Activated CD8-positive, alpha-beta T cell treated with anti-CD3 and anti-CD28 coated beads for 36 hours (primary cell): Measurements from ENCODE around the gene SCN4A. TPM values are rescaled to one million over a fixed set of nuclear protein-coding genes. Genes with fewer than 3 reads are reported as not detected.
A peak's percentile ranks its signal among the peaks of the same experiment; 100 is the strongest.
"Not testable (repeated sequence)": the region's sequence is repeated elsewhere in the genome, so short reads cannot be mapped to it uniquely, and the experiment has no call there.

Experiments used
- ATAC-seq: fragments of 200-7000 bp; cut with Tn5 transposase; one replicate; pipeline ENCODE4 v1.10.0; 2021; ENCODE audit warnings: mild to moderate bottlenecking, moderate library complexity
- CTCF ChIA-PET: fragments of 350-600 bp; sonication (Branson Sonifier 250); formaldehyde crosslinking; loops from one replicate; lab custom pipeline; 2021; ENCODE audit warnings: antibody characterized with exemption; lab: Charles Lee
- POLR2A ChIA-PET: fragments of 350-600 bp; sonication (Branson Sonifier 250); formaldehyde crosslinking; loops from one replicate; lab custom pipeline; 2021; ENCODE audit warnings: antibody characterized with exemption; lab: Charles Lee
- DNase-seq: peaks from one replicate; pipeline ENCODE4 v3.0.0-alpha.2; 2020
- H3K27ac Mint-ChIP-seq: one replicate; pipeline ENCODE4 v1.8.0; 2021; ENCODE audit warnings: mild to moderate bottlenecking, mixed read lengths
- H3K27me3 Mint-ChIP-seq: one replicate; pipeline ENCODE4 v1.8.0; 2021; ENCODE audit warnings: mixed read lengths
- H3K36me3 Mint-ChIP-seq: one replicate; pipeline ENCODE4 v1.8.0; 2021; ENCODE audit warnings: low read depth, mixed read lengths
- H3K4me1 Mint-ChIP-seq: one replicate; pipeline ENCODE4 v1.8.0; 2021; ENCODE audit warnings: low read depth, mixed read lengths
- H3K4me3 Mint-ChIP-seq: one replicate; pipeline ENCODE4 v1.8.0; 2021; ENCODE audit warnings: mild to moderate bottlenecking, moderate library complexity, mixed read lengths
- H3K9me3 Mint-ChIP-seq: one replicate; pipeline ENCODE4 v1.8.0; 2021; ENCODE audit warnings: mixed read lengths
- CTCF ChIP-seq: fragments of 200-600 bp; IDR thresholded peaks from one replicate; pipeline ENCODE4 v1.8.0; 2022; ENCODE audit warnings: antibody characterized with exemption, mild to moderate bottlenecking
- intact Hi-C: fragments of 100-400 bp; cut with micrococcal nuclease; formaldehyde crosslinking; loops from one replicate; pipeline ENCODE4 v1.10.0; 2022
- total RNA-seq, 2 experiments: library from RNA; stranded (reverse); gene quantifications; one replicate each; pipeline ENCODE4 v1.2.3, GENCODE V29; 2021

The SCN4A gene
- total RNA-seq, 2 experiments from 2014 or later = 0.20 to 0.23 TPM

DNA sequence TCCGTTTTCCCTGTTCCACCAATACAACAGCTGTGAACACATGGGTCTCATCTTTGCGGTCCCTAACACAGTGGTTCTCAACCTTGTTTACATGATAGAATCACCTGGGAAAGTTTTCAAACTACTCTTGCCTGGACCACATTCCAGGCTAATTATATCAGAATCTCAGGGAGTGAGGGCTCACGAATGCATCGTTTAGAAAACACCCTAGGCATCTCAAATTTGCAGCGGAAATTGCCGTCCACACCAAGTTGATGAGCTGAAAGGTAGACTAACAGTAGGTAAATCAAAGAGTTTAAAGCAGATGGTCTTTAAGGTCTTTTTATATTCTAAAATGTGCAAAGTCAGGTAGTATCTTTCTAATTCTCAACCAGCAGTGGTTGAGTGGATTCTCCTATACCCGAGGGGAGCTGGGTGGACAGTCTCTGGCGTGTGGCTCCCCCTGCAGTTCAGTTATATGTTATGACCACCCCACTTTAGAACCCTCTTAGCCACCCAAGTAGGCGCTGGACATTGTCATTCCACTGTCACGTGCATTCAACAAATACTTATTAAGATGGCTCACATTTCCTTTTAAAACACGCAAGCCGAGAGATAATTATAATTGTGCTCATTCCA lies 65.4 kb downstream of the SCN4A start:
- DNase-seq = peak; percentile 62
- H3K9me3 Mint-ChIP-seq, H3K4me1 Mint-ChIP-seq, intact Hi-C loops, POLR2A ChIA-PET, H3K36me3 Mint-ChIP-seq, H3K4me3 Mint-ChIP-seq, H3K27me3 Mint-ChIP-seq, H3K27ac Mint-ChIP-seq: not testable (repeated sequence)
- ATAC-seq = peak; percentile 69
- CTCF ChIA-PET = interaction anchor here (0.8 to 9.9 kb wide), 6 partner anchors 11 to 273 kb away, joined by 3 to 82 read pairs (median 6); partner anchors contain the start of gene GH1
- TF ChIP-seq CTCF = peak; percentile 38

DNA sequence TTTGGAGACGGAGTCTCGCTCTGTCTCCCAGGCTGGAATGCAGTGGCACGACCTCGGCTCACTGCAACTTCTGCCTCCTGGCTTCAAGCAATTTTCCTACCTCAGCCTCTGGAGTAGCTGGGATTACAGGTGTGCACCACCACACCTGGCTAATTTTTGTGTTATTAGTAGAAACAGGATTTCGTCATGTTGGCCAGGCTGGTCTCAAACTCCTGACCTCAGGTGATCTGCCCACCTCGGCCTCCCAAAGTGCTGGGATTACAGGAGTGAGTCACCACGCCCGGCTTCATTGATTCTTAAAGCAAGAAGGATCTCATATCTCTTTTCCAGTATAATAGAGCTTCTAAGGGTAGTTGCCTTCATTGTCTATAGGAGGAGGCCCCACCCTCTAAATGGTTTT lies 67.9 kb downstream of the SCN4A start:
- ChIA-PET CTCF (interaction anchor here (0.7 to 9.9 kb wide), 15 partner anchors 14 to 390 kb away, joined by 3 to 82 read pairs (median 3); partner anchors contain the start of gene GH1), POLR2A (interaction anchor here (0.6 kb wide), 1 partner anchor 492 kb away, joined by 3 read pairs; no protein-coding TSS in a partner anchor)
- H3K36me3 Mint-ChIP-seq, intact Hi-C loops, H3K27ac Mint-ChIP-seq, DNase-seq, ATAC-seq, H3K9me3 Mint-ChIP-seq, H3K4me1 Mint-ChIP-seq, H3K4me3 Mint-ChIP-seq, H3K27me3 Mint-ChIP-seq: not testable (repeated sequence)

- CTCF ChIA-PET = interaction anchor here (0.7 to 9.9 kb wide), 19 partner anchors 8 to 244 kb away, joined by 3 to 82 read pairs (median 5); partner anchors contain the start of genes CD79B, CSHL1 and GH1
- H3K36me3 Mint-ChIP-seq, H3K27me3 Mint-ChIP-seq, intact Hi-C loops, POLR2A ChIA-PET, H3K27ac Mint-ChIP-seq, H3K4me3 Mint-ChIP-seq, H3K9me3 Mint-ChIP-seq, H3K4me1 Mint-ChIP-seq: not testable (repeated sequence)
- DNase-seq (peak; percentile 57), ATAC-seq (peak; percentile 74)
- TF ChIP-seq CTCF = peak; percentile 66
Observed at GRCh38 chr17:63903787-63904201, 68.9 kb downstream of the SCN4A start.

DNA sequence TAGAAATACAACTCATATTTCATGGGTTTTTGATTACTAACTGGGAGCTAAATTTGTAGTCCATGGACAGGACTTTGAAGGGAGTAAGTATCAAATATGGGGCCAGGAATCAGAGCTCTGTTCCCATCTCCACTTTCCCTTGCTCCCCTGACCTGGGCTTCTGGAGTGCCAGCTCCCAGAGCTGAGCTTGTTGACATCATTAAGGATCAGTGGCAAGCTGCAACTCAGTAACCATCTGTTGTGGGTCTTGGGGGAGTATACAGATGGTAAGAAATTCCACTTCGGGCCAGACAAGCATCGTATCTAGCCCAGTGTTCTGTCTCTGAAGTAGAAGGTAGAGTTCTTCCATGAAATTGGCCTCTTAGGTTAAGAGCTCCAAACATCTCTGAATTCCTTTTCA lies 70.7 kb downstream of the SCN4A start:
- H3K27ac Mint-ChIP-seq, H3K27me3 Mint-ChIP-seq, intact Hi-C loops, H3K4me1 Mint-ChIP-seq, DNase-seq, H3K9me3 Mint-ChIP-seq, ATAC-seq, H3K36me3 Mint-ChIP-seq, H3K4me3 Mint-ChIP-seq: not testable (repeated sequence)
- POLR2A ChIA-PET = interaction anchor here (0.6 to 0.9 kb wide), 3 partner anchors 9 to 14 kb away, joined by 3 read pairs; partner anchors contain the start of gene CSHL1
- CTCF ChIA-PET = interaction anchor here (0.5 to 9.9 kb wide), 13 partner anchors 10 to 232 kb away, joined by 3 to 82 read pairs (median 10); partner anchors contain the start of genes CSHL1, GH1 and GH2

DNA sequence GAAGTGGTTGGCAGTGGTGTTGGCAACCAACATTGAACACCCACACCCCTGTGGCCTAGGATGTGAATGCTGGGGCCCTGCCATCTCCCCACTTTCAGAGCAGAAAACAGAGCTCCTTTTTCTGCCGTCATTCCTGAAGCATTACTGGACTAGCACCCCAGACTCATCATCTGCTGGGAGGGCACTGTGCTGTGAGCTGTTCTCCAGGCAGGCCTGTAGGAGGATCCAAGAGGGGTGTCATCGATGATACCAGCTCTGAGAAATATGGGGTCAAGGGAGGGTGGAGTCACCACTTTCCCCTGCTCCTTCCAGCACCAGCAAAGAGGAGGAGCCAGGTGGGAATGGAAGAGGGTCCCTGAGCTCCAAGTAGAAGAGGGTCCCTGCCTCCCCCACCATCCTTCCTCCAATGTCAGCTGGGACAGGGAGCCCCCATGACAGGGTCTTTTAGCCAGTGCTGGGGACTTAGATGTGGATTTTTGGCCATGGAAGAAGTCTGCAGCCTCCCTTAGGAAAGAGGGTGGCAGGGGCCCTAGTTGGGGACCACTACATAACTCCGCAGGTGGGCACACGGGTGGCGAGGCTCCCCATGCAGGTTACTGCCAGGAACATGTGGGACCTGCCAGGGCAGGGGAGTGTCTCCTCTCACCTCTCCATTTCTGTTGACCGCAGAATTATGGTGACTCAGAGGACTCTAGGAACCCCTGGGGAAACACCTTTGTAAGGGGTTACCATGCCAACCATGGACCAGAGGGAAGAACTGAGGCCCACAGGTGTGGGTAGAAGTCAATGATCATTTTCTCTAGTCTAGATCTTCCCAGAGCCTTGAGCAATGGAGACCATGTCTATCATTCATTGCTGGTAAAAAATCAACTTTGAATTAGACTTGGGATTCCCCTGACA lies 73.6 kb downstream of the SCN4A start:
- H3K9me3 Mint-ChIP-seq, H3K4me1 Mint-ChIP-seq, H3K27me3 Mint-ChIP-seq, intact Hi-C loops, POLR2A ChIA-PET, H3K4me3 Mint-ChIP-seq, H3K27ac Mint-ChIP-seq, H3K36me3 Mint-ChIP-seq: not testable (repeated sequence)
- ATAC-seq (peak; percentile 77), DNase-seq (peak; percentile 65)
- CTCF ChIA-PET = interaction anchor here (1.2 to 1.3 kb wide), 2 partner anchors 10 to 13 kb away, joined by 3 to 7 read pairs; no protein-coding TSS in a partner anchor

DNA sequence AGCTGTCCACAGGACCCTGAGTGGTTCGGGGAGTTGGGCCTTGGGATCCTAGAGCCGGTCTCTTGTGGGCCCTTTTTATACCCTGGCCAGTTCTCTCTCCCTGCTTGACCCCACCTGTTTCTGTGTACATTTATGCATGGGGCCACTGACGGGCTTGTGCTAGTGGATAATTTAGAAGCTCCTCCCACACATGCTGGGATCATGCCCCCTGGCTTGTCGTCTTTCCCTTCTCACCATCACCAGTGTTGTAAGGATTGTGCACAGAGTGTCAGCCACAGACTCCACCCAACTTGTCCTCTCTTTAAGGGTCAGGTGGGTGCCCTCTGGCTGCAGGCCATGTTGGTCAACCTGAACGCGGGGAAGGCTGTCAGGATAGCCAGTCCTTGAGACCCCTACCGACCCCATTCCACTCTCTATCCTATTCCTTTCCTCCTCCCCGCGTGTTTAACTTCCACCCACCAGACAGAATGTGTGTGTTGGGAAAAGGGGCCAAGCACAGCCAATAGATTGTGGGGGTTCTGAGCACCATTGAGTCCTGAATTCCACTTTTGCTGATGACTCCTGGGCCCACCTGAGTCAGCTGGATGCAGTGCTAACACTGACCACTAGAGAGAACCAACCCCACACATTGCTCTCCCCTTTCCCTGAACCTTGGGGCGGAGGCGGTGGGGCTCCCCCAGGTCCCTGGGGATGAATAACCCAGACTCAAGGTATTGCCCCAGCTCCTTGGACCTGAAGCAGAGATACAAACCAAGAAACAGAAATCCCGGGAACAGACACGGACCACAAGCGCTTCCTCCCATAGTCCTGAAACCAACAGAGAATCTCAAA lies 76.0 kb downstream of the SCN4A start, which contains the start of gene CSH1:
CSH1 (minus strand) TSS at position 51 of the 831 bp plus-strand sequence. CDS start 63 bp downstream, outside the sequence.
- DNase-seq, POLR2A ChIA-PET, H3K4me1 Mint-ChIP-seq, intact Hi-C loops, H3K36me3 Mint-ChIP-seq, H3K27ac Mint-ChIP-seq, H3K4me3 Mint-ChIP-seq, H3K9me3 Mint-ChIP-seq, H3K27me3 Mint-ChIP-seq: not testable (repeated sequence)
- peak; percentile 61 for ATAC-seq
- CTCF ChIA-PET = interaction anchor here (0.6 kb wide), 1 partner anchor 154 kb away, joined by 3 read pairs; no protein-coding TSS in a partner anchor

DNA sequence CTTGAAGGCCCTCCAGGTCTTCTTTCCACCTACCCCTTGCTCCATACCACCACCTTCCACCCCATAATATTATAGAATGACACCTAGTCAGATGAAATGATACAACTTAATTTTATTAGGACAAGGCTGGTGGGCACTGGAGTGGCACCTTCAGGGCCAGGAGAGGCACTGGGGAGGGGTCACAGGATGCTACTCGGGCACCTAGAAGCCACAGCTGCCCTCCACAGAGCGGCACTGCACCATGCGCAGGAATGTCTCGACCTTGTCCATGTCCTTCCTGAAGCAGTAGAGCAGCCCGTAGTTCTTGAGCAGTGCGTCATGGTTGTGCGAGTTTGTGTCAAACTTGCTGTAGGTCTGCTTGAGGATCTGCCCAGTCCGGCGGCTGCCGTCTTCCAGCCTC lies 77.9 kb downstream of the SCN4A start:
- DNase-seq, H3K4me3 Mint-ChIP-seq, H3K27ac Mint-ChIP-seq, POLR2A ChIA-PET, CTCF ChIA-PET, intact Hi-C loops, H3K36me3 Mint-ChIP-seq, H3K27me3 Mint-ChIP-seq, H3K9me3 Mint-ChIP-seq, ATAC-seq, H3K4me1 Mint-ChIP-seq: not testable (repeated sequence)

DNA sequence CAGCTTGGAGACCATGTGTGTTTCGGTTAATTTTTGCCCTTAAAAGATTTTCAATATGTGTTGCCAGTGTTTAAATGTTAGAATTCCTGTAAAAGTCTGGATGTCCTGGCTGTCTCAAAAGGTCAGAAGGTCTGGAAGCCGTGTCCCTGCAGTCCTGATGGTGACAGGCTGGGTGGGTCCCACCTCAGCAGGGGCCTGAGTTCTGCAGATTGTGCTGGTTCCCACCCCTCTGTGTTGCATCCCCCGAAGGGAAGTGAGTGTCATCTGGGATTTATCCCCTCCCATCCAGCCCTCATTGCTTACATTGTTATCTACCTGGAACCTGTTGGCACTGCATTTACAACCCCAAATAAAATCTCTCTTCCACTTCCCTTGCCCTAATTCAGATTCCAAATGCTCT lies 78.7 kb downstream of the SCN4A start:
- ATAC-seq, intact Hi-C loops, H3K27ac Mint-ChIP-seq: not testable (repeated sequence)

More for the DNA sequence above, 78.7 kb downstream of the SCN4A start:
- DNase-seq, H3K36me3 Mint-ChIP-seq, POLR2A ChIA-PET, H3K27me3 Mint-ChIP-seq, H3K4me3 Mint-ChIP-seq, H3K4me1 Mint-ChIP-seq, H3K9me3 Mint-ChIP-seq: not testable (repeated sequence)
- CTCF ChIA-PET = interaction anchor here (7.6 kb wide), 1 partner anchor 11 kb away, joined by 82 read pairs; no protein-coding TSS in a partner anchor
